ENCODE measurements around the gene GAGE10.
"Not testable (repeated sequence)": the region's sequence is repeated elsewhere in the genome, so short reads cannot be mapped to it uniquely, and the experiment has no call there.

The GAGE10 gene

DNA sequence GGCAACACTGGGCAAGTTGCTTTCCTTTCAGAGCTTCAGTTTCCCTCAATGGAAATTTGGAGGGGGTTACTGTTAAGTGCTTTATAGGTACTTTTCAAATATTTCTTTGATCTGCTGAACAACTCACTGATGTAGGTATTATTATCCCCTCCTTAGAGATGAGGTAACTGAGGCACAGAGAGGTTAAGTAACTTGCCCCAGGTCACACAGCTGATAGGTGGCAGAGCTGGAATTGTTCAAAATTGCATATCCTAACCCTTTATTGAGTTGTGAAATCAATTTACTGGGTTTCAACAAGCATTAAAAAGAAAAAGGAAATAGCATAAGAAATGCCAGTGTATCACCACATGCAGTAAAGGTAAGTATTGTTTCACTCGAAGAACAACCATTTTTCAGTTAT lies 27.2 kb upstream of the GAGE10 start:
- DNase-seq, result no peak

DNA sequence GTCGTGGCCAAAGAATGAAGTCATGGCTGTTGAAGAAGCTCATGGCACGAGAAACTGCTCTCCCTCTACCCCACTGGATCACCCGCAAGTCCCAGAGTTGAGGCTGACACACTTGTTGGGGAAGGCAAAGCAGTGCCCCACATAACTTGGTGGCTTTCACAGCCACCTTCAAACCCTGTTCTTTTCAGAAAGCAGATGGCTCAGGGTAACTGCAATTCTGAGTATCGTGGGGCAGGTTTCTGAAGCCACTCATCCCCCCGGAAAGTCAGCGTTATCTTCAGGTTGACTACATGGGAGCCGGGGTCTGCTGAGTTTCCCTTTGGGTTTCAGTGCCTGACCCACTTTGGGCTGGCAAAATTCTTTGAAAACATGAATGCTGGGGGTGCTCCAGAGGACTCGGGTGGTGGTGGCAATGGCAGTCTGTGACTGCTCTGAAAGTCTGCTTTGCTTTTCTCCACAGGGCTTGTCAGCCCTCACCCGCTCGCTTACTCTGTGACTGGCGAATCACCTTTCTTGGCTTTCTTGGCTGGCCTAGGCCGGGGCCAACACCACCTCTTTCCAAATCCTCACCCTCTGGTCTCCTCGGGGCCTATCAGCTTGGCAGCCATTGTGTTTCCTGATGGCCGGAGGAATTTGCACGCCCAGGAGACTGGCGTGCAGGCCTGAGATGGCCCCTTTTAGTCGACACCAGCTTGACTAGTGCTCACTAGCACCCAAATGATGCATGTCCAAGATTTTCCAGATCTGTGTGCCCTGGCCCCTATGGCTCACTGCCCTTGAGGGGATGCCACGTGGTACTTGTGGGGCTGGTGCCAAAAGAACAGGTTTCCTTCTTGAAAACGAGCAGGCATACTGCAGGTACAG lies 26.5 kb upstream of the GAGE10 start:
- peak in 1 of 56 donors; percentile 11 for DNase-seq

DNA sequence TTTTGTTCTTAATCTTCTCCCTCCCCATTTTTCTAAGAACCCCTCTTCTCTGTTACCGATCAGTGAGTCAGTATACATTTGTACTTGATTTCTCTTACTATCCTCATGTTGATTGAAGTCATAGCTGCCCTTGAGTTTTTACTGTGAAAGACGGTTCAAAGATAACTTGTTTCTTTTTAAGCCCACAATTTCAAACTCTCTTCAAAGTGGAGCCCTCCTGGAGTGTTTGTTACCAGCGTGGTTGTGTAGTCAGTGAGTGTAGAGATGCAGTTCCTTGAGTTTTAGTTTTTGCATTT lies 26.0 kb upstream of the GAGE10 start:
- DNase-seq, result no peak

DNA sequence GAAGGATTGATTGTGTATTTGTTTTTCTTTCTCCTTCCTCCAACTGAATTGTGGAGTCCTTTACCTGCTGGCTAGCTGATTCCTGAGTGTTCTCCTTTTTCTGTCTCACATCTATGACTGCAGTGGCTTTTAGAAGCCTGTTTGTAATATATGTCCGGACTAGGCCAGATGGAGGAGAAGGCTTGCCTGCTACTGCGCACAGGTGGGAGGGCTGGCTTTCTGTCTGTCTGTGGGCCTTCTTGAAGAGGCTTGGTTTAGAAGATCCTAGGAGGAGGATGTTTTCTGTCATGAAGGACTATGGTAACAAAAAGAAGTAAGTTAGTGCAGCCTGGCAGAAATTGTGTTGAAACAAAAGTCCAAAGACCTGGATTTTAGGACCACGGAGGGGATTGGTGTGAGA lies 25.4 kb upstream of the GAGE10 start:
- no peak for DNase-seq

- peak in 2 of 56 donors; percentile 6 to 24 for DNase-seq
Observed at GRCh38 chrX:49282647-49283011, 20.8 kb upstream of the GAGE10 start.

GRCh38 chrX:49284212-49284611 lies 19.2 kb upstream of the GAGE10 start:
- no peak for DNase-seq

DNA sequence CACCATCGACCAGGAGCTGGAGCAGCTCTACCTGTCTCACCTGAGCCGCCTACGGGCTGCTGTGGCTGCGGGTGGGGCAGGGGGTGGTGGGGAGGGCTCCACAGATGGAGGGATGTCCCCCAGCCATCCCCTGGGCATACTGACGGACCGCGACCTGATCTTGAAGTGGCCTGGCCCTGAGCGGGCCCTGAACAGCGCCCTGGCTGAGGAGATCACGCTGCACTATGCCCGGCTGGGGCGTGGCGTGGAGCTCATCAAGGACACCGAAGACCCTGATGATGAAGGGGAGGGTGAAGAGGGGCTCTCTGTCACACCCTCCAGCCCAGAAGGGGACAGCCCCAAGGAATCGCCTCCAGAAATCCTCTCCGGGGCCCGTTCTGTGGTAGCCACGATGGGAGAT lies 17.3 kb upstream of the GAGE10 start:
- no peak for DNase-seq

- no peak for DNase-seq
Observed at GRCh38 chrX:49286581-49286980, 16.9 kb upstream of the GAGE10 start.

- DNase-seq, result no peak
Observed at GRCh38 chrX:49287665-49288064, 15.8 kb upstream of the GAGE10 start.

- no peak for DNase-seq
Observed at GRCh38 chrX:49290215-49290614, 13.2 kb upstream of the GAGE10 start.

DNA sequence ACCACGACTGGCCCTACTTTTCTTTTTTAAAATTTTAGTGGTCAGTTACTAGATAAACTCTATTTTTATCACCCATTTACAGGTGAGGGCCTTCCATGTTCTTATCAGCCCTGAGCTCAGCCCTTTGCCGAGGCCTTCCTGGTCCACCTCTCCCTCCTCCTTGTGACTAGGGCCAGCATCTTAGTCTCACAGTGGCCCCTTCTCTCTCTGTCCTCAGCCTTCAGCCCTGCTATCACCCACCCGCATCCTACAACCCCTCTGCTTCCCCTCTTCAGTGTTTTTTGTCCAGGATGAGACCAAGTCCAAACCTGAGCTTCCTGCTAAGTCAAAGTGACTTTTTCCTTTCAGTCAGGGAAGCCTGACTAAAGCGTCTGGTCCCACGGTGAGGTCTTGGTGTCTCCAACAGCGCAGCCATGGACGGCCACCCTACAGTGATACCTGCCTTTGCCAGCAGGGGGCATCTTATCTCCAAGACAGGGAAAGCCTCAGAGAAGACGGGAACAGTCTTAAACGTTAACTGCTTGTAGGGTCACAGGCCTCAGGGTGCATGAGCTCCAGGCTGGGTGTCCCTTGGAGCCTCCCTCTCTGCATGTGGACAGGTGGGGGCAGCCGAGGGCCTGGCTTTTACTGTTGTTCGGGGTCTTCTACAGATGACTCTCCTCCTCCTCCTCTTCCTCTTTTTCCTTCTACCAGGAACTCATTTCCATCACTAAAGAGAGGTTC lies 11.7 kb upstream of the GAGE10 start:
- peak in 20 of 56 donors; percentile 1 to 59 (median 14) for DNase-seq

GRCh38 chrX:49292400-49293362 lies 10.8 kb upstream of the GAGE10 start:
- DNase-seq, result no peak

DNA sequence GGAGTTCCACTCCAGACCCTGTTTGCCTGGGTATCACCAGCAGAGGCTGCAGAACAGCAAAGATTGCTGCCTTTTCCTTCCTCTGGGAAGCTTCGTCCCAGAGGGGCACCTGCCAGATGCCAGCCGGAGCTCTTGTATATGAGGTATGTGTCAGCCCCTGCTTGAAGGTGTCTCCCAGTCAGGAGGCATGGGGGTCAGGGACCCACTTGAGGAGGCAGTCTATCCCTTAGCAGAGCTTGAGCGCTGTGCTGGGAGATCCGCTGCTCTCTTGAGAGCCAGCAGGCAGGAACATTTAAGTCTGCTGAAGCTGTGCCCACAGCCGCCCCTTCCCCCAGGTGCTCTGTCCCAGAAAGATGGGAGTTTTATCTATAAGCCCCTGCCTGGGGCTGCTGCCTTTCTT lies 4.2 kb upstream of the GAGE10 start:
- DNase-seq, result not testable (repeated sequence)

DNA sequence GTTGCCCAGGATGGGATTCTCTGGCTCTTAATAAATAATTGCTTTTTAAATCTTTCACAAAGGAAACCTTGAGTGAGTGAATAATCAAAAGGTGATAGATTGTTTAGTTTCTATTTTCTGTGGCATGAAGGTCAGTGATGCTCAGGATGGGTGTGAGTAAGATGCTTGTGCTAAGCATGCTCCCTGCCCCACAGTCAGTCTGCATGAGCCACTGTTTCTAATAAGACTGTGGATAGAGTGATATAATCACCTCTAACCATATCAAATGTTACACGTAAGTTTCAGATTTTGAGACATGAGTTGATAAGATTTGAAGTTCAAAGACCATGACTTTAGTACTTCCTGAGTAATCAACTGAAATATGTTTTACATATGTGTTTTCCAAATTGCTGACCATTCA lies 2.7 kb upstream of the GAGE10 start:
- DNase-seq, result no peak

GRCh38 chrX:49307775-49308174 lies 4.3 kb downstream of the GAGE10 start:
- not testable (repeated sequence) for DNase-seq

DNA sequence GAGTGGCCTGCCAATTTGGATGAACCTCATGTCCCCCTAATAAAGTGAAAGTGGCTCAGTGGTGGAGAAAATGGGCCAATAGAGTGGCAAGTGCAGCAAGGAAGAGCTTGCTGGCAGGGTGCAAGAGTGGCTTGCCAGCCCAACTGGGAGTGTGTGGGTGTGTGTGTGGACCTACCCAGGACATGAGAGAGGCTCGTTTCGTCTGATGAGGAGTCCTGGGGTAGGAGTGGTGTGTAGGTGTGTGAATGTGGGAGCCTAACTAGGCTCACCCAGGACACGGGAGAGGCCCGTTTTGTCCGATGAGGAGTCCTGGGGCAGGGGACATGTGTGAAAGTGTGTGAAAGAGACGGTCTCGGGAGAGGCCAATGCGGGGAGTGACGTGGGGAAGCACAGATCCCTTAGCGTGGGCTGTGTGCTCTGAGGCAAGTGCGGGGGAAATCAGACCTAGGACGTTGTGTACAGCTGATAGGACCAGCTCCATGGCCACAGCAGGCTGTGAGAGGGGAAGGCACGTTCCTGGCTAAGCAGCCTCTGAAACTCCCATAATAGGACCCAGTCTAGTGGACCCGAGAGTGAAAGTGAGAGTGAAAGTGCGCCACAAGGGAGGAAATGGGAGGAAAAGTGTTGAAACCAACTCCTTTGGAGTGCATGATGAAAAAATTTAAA lies 5.3 kb downstream of the GAGE10 start:
- peak in 2 of 56 donors; percentile 1 to 2 for DNase-seq

DNA sequence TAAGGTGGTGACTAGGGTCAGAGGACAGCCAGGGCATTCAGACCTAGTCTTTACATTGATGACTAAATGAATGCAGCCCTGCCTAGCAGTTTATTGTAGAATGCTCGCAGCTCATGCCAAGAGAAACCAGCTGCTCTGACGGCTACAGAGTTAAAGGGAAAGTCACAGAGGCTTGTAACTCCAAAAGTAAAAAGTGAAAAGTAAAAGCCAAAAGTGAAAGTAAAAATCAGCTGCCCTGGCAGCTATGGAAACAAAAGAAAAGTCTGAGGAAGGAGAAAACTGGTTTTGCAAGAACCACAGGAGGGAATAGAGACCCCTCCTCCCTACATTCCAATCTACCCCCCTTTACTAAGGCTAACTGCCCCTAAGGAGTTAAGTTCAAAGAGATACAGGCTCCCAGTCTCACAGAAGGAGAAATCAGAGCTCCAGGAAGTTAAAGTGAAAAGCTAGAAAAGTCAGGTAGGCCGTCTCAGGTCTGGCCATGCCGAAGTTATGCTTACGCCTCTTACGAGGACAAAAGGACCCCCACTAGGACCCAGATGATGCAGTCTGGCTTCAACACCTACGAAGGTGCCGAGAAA lies 6.0 kb downstream of the GAGE10 start:
- DNase-seq, result no peak

DNA sequence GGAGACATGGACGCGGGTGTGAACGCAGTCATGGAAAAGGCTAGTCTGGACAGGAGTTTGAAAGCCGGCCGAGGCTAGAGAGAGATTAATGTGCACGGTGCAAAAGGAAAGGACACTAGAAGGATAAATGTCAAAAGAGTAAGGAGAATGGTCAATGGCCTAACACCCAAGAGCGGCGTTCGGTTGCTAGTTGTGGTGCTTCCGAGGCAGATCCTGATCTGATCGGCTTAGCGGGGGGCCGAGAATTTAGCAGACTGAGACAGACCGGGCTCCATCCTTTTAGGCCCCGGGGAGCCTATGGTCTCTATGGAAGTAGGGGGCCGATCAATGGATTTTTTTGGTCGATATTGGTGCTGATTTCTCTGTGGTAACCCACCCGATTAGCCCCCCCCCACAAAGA lies 6.9 kb downstream of the GAGE10 start:
- no peak for DNase-seq

DNA sequence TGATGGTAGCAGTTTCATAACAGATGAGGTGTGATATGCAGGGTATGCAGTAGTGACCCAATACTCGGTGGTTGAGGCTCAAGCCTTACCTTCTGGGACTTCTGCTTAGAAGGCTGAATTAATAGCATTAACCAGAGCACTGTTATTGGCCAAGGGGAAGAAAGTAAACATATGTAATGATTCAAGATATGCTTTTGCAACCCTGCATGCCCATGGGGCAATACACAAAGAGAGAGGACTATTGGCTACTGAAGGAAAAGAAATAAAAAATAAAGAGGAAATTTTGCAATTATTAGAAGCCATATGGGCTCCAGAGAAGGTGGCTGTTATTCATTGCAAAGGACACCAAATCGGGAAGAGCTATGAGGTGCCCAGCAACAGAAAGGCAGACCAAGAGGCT lies 8.7 kb downstream of the GAGE10 start:
- DNase-seq, result no peak

GRCh38 chrX:49316085-49316484 lies 12.6 kb downstream of the GAGE10 start:
- no peak for DNase-seq

- DNase-seq, result not testable (repeated sequence)
Observed at GRCh38 chrX:49321737-49322136, 18.3 kb downstream of the GAGE10 start, which contains the start of gene GAGE12J. Gene GAGE12J (plus strand): TSS chrX:49322037. CDS start chrX:49323194, 1,157 bp downstream.

Data from amygdala (tissue), 56 donors.